HG02763 (cell line): Measurements from ENCODE around the gene PRR5L.

Experiments
- ATAC-seq: cut with Tn5 transposase; IDR thresholded peaks from one replicate; pipeline ENCODE4 v1.9.1; 2021; ENCODE audit warnings: mild to moderate bottlenecking, moderate library complexity; ENCODE audit not compliant: unreplicated experiment

PRR5L gene

GRCh38 chr11:36354221-36355003 lies 58.3 kb downstream of the PRR5L start:
- ATAC-seq = peak; percentile 73

DNA sequence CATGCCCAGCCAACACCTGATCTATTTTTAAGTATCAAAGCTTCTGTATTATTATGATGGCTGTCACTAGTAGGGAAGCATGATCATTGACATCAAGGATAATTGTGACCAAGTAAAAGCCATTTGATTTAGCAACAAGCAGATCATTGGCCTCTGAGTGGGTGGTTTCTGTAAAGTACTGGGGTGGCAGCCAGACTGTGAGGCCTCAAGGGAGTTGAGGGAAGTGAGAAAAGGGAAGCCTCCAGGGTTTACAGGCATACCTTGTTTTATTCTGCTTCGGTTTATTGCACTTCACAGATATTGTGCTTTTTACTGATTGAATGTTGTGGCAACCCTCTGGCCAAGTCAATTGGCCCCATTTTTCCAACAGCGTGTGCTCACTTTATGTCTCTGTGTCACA lies 60.1 kb downstream of the PRR5L start:
- ATAC-seq = peak; percentile 77

DNA sequence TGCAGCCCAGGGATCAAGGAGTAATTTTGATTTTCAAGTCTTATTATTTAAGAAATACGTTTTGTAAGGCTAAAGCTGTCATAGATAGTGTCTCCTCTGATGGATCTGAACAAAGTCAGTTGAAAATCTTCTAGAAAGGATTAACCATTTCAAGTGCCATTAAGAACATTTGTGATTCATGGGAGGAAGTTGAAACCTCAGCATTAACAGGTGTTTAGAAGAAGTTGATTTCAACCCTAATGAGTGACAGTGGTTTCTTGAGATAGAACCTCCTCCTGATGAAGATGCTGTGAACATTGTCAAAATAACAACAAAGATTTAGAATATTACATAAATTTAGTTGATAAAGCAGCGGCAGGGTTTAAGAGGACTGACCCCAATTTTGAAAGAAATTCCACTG lies 61.7 kb downstream of the PRR5L start:
- ATAC-seq = no peak

DNA sequence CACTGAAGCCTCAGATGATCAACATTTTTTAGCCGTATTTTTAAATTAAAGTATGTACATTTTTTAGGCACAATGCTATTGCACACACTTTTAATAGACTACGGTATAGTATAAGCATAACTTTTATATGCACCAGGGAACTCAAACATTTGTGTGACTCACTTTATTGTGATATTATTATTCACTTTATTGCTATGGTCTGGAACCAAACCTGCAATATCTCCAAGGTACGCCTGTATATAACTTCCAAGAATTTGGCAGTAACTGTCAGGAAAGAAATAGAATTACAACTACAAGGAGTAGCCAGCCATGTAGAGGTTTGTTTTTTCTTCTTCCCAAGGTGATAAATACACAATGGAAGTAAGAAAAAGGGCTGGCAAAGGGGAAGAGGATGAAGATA lies 62.3 kb downstream of the PRR5L start:
- ATAC-seq = no peak

DNA sequence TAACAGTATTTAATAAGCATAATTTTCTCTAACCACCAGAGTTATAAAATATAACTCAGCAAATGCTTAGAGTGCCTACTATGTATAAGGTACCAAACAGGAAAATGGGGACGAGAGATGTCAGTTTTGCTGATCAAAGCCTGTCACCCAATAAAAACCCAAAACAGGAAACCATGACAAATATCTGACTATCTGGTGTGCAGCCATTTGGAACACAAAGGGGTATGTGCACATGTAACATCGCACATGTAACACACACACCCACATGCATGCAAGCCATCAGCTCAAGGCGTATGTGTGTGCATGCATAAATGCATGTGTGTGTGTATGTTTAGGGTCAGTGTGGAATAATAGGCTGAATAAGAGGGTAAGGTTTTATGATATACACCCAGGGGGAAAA lies 64.2 kb downstream of the PRR5L start:
- ATAC-seq = no peak

DNA sequence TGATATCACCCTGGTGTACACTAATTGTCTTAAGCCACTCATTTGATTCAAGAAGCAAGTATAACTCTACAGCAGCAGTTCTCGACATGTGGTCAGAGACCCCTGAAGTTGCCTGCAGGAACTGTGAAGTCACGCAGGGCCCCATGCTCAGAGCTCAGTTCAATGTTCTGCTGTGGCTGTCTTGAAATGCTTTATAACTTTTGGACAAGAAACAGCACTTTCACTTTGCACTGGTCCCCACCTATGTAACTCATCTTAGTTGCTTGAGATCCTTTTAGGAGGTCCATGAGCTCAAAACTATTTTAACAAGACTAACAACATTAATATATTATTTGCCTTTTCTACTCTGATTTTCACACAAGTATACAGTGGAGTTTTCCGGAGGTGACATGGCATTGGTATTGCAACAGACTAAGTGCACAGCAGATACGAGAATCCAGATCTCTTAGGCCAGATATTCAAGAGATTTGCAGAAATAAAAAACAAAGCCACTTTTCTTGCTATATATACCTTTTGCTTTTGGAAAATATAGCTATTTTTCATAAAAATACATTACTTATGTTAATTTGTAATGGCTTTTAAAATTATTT lies 64.8 kb downstream of the PRR5L start:
- ATAC-seq = no peak

DNA sequence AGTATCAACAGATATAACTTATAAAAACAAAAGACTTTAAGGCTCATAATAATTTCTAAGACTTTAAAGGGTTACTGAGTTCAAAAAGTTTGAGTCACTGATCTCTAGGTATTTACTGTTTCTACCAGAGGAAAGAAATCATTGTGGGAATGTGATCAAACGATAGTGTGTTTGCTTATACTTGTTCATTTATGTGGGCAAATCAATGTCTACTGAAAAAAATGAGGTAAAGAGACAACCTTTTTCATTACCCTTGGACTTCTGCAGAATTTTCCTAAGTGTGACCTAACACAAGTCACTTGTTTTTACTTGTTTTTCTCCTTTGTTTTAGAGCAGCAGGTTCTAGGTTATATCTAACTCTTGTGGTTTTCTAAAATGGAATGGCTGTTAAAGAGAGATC lies 65.4 kb downstream of the PRR5L start:
- ATAC-seq = no peak

- ATAC-seq = no peak
Observed at GRCh38 chr11:36361901-36362391, 65.9 kb downstream of the PRR5L start.

DNA sequence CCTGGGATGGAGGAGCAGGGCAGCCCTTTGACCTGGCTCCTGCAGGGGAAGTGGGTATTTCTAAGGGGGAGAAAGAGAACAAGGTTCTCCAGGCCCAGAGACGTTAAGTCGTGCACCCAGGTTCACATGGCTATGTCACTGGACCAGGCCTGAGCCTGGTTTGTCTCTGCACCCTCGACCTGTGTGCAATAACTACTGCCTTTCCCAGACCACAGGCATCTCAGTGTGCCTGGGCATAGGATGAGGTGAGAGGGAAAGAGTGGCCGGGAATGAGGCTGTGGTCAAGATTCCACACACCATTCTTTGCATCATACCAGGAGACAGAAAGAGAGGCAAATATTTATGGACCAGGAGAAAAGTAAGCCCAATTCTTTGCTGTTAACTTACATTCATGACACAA lies 66.8 kb downstream of the PRR5L start:
- no peak for ATAC-seq

- no peak for ATAC-seq
Observed at GRCh38 chr11:36363361-36364268, 67.5 kb downstream of the PRR5L start.

DNA sequence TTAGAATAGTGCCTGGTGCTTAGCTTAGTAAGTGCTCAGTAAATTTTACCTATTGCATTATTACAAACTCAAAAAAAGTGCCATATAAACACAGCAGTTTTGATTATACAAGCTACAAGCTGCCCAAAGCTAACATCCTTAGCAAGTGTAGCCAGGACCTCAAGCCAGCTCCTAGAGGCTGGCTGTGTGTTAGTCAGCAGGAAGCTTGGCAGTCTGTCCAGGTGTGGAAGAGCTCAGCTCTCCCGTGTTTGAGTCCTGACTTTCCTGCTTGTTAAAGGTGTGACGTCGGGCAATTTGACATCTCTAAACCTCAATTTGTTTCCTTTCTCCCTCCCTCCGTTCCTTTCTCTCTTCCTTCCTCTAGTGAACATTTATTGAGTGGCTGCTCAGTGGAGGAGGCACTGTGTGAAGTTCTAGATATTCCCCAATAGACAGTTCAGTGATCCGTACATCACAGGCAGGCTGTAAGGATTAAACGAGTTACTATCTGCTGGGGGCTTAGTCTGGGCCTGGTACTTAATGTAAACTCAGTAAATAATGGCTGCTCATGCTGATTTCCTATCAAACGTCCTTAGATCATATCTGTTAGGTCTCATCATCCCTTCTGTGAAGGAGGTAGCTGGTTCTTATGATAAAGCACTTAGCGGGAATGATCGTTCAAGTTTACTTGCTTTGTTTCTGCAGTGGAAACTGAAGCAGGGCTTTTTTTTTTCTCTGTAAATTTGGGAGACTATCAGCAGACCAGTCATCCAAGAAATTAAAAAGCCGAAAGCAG lies 68.7 kb downstream of the PRR5L start:
- ATAC-seq = no peak

GRCh38 chr11:36365907-36366306 lies 69.8 kb downstream of the PRR5L start:
- ATAC-seq = no peak

GRCh38 chr11:36367806-36368680 lies 72.0 kb downstream of the PRR5L start:
- no peak for ATAC-seq

- no peak for ATAC-seq
Observed at GRCh38 chr11:36371181-36371580, 75.1 kb downstream of the PRR5L start.

DNA sequence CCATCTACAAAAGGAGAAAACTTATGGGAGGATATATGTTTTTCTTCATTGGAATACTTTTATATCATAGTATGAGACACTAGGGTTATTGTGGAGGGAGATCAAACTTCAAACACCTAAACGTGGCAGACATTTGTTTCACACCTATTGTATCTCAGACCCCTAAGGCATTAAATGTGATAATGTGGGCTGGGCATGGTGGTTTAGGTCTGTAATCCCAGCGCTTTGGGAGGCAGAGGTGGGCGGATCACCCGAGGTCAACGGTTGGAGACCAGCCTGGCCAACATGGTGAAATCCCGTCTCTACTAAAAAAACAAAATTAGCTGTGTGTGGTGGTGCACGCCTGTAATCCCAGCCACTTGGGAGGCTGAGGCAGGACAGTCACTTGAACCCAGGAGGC lies 75.5 kb downstream of the PRR5L start:
- ATAC-seq = no peak

GRCh38 chr11:36372101-36372771 lies 76.1 kb downstream of the PRR5L start:
- ATAC-seq = no peak

DNA sequence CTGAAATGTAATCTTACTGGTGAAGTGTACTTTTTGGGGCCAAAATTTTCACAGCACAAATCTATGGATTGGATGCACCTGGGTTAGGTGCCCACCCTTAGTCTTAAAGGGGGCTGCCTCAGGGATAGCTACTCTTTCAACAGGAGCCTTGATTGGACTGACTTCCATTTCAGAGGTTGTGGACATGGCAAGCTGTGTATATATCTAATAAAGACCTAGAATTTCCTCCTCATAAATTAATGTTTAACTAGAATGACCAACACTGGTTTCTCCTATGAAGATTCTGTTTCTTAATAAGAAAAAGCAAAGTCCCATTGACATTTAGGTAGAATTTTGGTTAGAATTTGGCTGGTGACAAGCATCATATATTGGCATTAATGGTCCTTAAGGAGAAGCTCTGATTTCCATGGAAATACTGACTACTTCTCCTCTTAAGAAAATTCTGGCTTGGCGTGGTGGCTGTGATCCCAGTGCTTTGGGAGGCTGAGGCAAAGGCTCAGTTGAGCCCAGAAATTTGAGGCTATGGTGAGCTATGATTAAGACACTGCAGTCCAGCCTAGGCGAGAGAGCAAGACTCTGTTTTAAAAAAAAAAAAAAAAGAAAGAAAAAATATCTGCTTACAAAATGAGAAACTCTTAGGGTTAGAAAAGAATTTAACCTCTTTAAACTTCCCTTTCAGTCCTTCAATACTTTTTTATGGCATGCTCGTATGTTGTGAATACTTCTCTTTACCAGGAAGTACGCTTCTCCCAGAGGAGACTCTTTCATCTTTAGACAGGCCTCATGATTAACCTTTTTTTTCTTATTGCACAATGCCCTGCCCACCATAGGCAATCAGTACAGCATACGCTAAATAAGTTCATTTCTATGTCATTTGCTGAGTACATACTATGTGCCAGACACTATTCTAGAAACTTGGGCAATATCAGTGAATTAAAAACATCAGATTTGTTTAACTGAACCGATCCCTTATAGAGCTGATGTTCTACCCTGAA lies 77.2 kb downstream of the PRR5L start:
- ATAC-seq = no peak

- no peak for ATAC-seq
Observed at GRCh38 chr11:36374726-36375125, 78.6 kb downstream of the PRR5L start.
